Fibroblast of lung (primary cell): ENCODE measurements around the gene SLC25A25. TPM values are rescaled to one million over a fixed set of nuclear protein-coding genes. Genes with fewer than 3 reads are reported as not detected.
A peak's percentile ranks its signal among the peaks of the same experiment; 100 is the strongest.
"Not testable (repeated sequence)": the region's sequence is repeated elsewhere in the genome, so short reads cannot be mapped to it uniquely, and the experiment has no call there.

Source experiments
- DNase-seq, 2 donors: peaks; one replicate each; pipeline versions ENCODE4 v3.0.0 to v3.0.0-alpha.2; 2010; ENCODE audit warnings: low read depth in 2 of 2
- H2AFZ ChIP-seq: 2 replicates; pipeline ENCODE4 v1.5.1; 2012; ENCODE audit warnings: low read length, control low read depth, inconsistent platforms
- H3K27ac ChIP-seq: 2 replicates; pipeline ENCODE4 v1.5.1; 2011; ENCODE audit warnings: low read length, control low read depth; ENCODE audit not compliant: insufficient read depth
- H3K27me3 ChIP-seq: 2 replicates; pipeline ENCODE4 v1.5.1; 2011; ENCODE audit warnings: mild to moderate bottlenecking, low read length; ENCODE audit not compliant: control insufficient read depth, insufficient read depth
- H3K36me3 ChIP-seq: 2 replicates; pipeline ENCODE4 v1.5.1; 2011; ENCODE audit warnings: low read length; ENCODE audit not compliant: control insufficient read depth, insufficient read depth
- H3K4me1 ChIP-seq: 2 replicates; pipeline ENCODE4 v1.5.1; 2011; ENCODE audit warnings: low read length; ENCODE audit not compliant: control insufficient read depth, insufficient read depth; ENCODE audit errors: extremely low read depth
- H3K4me2 ChIP-seq: 2 replicates; pipeline ENCODE4 v1.5.1; 2011; ENCODE audit warnings: low read length, control low read depth; ENCODE audit not compliant: insufficient read depth; ENCODE audit errors: extremely low read depth
- H3K4me3 ChIP-seq, 4 experiments: fragments of 200-600 bp in 1 of 4; sonication (generic) in 1 of 4; replicated peaks in 1 of 4; 2 replicates each; pipeline ENCODE4 v1.5.1; 2011 to 2016; ENCODE audit warnings: low read length in 4 of 4, low read depth in 3 of 4, mild to moderate bottlenecking in 3 of 4, control low read depth in 2 of 4, inconsistent platforms in 1 of 4, mixed read lengths in 1 of 4; ENCODE audit not compliant: insufficient read depth in 1 of 4; ENCODE audit errors: control extremely low read depth in 1 of 4
- H3K79me2 ChIP-seq: 2 replicates; pipeline ENCODE4 v1.5.1; 2012; ENCODE audit warnings: mild to moderate bottlenecking, low read length, inconsistent platforms; ENCODE audit not compliant: control insufficient read depth, insufficient read depth
- H3K9ac ChIP-seq: 2 replicates; pipeline ENCODE4 v1.5.1; 2011; ENCODE audit warnings: mild to moderate bottlenecking, low read length, control low read depth; ENCODE audit not compliant: insufficient read depth
- H3K9me3 ChIP-seq: 2 replicates; pipeline ENCODE4 v1.5.1; 2012; ENCODE audit warnings: low read depth, low read length; ENCODE audit not compliant: control insufficient read depth, insufficient read depth
- H4K20me1 ChIP-seq: 2 replicates; pipeline ENCODE4 v1.5.1; 2011; ENCODE audit warnings: low read length; ENCODE audit not compliant: control insufficient read depth, insufficient read depth; ENCODE audit errors: extremely low read depth
- CTCF ChIP-seq, 2 donors: IDR thresholded peaks in 1 of 2; conservative IDR thresholded peaks in 1 of 2; 1 replicate in 1 of 2; 2 replicates in 1 of 2; pipeline ENCODE4 v1.5.1; 2011 to 2012; ENCODE audit warnings: low read length in 2 of 2, control low read depth in 1 of 2, inconsistent platforms in 1 of 2, low read depth in 1 of 2, mild to moderate bottlenecking in 1 of 2
- EZH2 ChIP-seq: IDR thresholded peaks from 2 replicates; pipeline ENCODE4 v1.5.1; 2012; ENCODE audit warnings: low read length, control low read depth, mild to moderate bottlenecking; ENCODE audit errors: missing control alignments
- polyA plus RNA-seq, 2 donors: library from polyadenylated mRNA; depleted of rRNA in 1 of 2; stranded (reverse) in 1 of 2; unstranded in 1 of 2; fragments of >200 nt; gene quantifications; 2 replicates each; pipeline ENCODE4 v1.2.1, GENCODE V29; 2011 to 2012; ENCODE audit warnings: missing spikeins in 1 of 2
- total RNA-seq: library from RNA; depleted of rRNA; stranded (reverse); fragments of >200 nt; gene quantifications from 2 replicates; pipeline ENCODE4 v1.2.1, GENCODE V29; 2014

The SLC25A25 gene
- total and polyA plus RNA-seq, 2 donors (not counting 1 experiment from before 2014, with no cell fraction given) = 14.0 to 30.7 TPM

DNA sequence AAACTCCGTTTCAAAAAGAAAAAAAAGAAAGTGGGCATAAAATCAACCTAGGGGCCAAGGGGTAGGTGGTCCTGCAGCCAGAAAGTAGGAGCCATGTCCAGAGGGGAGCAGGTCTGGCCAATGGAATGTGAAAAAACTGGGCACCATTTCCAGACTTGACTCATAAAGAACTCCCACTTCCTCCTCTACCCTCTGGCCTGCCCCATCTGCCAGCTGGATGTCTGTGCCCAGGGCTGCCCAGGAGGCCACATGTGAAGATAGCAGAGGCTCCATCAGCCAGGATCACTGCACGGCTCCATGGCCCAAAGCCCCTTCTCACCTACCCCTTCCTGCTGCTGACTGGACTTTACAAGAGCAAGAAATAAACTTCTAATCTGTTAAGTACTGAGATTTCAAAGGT is 45.1 kb upstream of the SLC25A25 start:
- no peaks in the 10 kb centered on the region for H3K4me1 ChIP-seq
- H3K36me3 ChIP-seq = no peaks in the 10 kb centered on the region
- no peaks in the 10 kb centered on the region for H3K27me3 ChIP-seq
- no peak overlapping the region for H2AFZ ChIP-seq
- H3K4me3 ChIP-seq = no peak overlapping the region
- no peaks in the 10 kb centered on the region for H3K79me2 ChIP-seq
- TF ChIP-seq CTCF (conservative IDR thresholded peaks at IDR 0.05 in 1 of 2, IDR thresholded peaks at IDR 0.05 in 1 of 2; ENCODE audit: low read depth in 1 of 2, low read length in 2 of 2) (no peak), EZH2 (no peak)
- no peak overlapping the region for H3K4me2 ChIP-seq
- H4K20me1 ChIP-seq = no peaks in the 10 kb centered on the region
- H3K9ac ChIP-seq = no peak overlapping the region
- H3K9me3 ChIP-seq = no peaks in the 10 kb centered on the region
- H3K27ac ChIP-seq = no peak overlapping the region
- DNase-seq = peak in 1 of 2 donors; percentile 25

DNA sequence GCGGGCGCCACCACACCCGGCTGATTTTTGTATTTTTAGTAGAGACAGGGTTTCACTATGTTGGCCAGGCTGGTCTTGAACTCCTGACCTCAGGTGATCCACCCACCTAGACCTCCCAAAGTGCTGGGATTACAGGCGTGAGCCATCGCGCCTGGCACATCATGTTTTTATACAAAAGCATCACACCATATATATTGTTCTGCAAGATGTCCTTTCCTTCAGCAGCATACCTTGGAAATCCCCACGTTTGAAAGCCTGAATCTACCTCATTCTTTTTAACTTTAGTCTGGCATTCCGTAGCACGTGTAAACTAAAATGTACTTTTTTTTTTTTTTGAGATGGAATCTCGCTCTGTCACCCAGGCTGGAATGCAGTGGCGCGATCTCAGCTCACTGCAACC is 44.4 kb upstream of the SLC25A25 start:
- not testable (repeated sequence) for H2AFZ ChIP-seq, H3K27ac ChIP-seq, H3K9me3 ChIP-seq, H3K27me3 ChIP-seq, H3K4me2 ChIP-seq, H3K79me2 ChIP-seq, H3K4me1 ChIP-seq, H3K36me3 ChIP-seq, H3K9ac ChIP-seq, DNase-seq, H4K20me1 ChIP-seq, H3K4me3 ChIP-seq

DNA sequence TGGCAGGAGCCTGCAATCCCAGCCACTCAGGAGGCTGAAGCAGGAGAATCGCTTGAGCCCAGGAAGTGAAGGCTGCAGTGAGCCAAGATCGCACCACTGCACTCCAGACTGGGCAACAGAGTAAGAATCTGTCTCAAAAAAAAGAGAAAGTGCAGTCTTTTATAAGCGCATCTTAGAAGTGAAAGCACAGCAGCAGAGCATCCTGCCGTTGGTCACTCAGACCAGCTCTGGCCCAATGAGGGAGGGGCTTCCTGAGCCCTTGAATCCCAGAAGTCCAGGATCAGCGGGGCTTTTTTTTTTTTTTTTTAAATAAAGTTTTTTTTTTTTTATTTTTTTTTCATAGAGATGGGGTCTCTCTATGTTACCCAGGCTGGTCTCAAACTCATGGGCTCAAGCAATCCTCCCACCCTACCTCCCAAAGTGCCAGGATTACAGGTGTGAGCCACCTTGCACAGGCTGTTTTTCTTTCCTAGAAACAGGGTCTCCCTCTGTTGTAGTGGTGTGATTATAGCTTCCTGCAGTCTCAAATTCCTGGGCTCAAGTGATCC is 43.2 kb upstream of the SLC25A25 start:
- no peaks in the 10 kb centered on the region for H3K36me3 ChIP-seq
- H3K27ac ChIP-seq = no peak overlapping the region
- H3K4me1 ChIP-seq = no peaks in the 10 kb centered on the region
- H3K9me3 ChIP-seq = no peaks in the 10 kb centered on the region
- no peak overlapping the region for H3K4me3 ChIP-seq
- H4K20me1 ChIP-seq = no peaks in the 10 kb centered on the region
- no peak for DNase-seq
- H2AFZ ChIP-seq = no peak overlapping the region
- H3K79me2 ChIP-seq = no peaks in the 10 kb centered on the region
- H3K4me2 ChIP-seq = no peak overlapping the region
- H3K27me3 ChIP-seq = no peaks in the 10 kb centered on the region
- no peak overlapping the region for H3K9ac ChIP-seq
- no peak for TF ChIP-seq CTCF (conservative IDR thresholded peaks at IDR 0.05 in 1 of 2, IDR thresholded peaks at IDR 0.05 in 1 of 2; ENCODE audit: low read depth in 1 of 2, low read length in 2 of 2)
- TF ChIP-seq EZH2 = no peak
